GM04503 (cell line): ENCODE measurements around the gene SEC23A.
"Not testable (repeated sequence)": the region's sequence is repeated elsewhere in the genome, so short reads cannot be mapped to it uniquely, and the experiment has no call there.

ENCODE experiments used
- DNase-seq: peaks from one replicate; pipeline ENCODE4 v3.0.0-alpha.2; 2012; ENCODE audit warnings: low read depth

SEC23A gene

DNA sequence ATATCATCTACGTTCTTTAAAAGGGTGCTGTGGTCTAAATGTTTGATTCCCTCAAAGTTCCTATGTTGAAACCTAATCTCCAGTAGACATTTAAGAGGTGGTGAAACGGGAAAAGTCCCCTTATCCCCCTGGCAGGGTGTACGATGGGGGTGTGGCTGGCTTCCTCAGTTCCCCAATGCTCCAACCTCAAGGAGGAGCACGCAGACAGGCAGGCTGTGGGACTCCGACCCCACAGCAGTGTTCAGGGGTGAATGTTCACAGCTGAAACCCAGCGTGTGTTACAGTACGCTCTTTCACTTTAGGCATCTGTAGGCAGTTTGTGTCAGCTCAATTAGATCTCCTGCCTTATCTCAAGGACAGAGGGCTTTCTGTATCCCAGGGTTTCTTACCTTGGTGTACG is 73.2 kb downstream of the SEC23A start:
- no peak for DNase-seq

DNA sequence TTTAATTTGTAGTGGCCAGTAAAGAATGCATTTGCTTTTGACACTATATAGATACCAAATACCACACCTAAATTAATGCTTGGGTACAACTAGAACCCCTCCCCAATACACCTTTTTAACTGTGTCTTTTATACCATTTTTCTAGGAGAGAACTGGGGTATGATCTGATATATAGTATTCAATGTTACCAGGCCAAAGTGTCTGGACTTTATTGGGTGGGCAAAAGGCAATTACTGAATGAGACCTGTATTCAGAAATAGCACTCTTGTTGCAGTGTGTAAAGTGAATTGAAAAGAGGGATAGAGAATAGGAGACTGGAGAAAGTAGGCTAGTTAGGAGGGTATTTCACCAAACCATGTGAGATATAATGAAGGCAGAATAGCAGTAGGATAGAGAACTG is 74.4 kb downstream of the SEC23A start:
- DNase-seq: no peak

DNA sequence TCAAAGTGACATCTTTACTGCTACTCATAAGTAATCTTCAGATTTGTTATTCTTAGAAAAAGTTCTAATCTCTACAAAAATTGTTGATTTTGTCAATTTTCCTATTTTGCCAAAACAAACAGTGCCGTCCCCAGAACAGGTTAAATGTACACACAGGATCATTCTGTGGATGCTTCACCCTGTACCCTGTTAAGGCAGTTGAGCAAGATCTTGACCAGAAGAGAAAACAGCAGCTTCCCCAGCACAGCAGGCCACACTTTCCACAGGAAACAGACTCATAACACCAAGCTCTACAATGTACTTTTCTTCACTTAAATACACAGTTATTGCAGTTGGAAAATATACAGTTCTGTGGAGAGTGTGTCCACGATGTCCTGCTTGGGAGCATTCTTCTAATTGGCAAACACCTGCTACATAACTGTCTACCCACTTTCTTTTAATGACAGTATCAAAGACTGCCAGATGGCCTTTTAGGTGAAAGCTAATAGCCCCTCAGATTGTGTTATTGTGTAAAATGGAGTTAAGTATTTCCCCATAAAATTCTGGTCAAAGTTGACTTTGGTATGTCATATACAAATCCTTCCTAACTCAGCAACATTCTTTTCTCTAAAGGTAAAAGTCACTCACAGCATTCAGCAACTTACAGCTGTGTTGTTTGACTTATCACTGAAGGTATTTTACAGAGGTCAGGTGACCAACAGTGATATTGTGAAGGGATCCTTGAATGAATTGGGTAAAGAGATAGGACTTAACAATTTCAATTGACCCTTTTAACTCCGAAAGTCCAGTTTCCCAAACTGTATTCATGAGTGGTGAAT is 77.0 kb downstream of the SEC23A start:
- no peak for DNase-seq

DNA sequence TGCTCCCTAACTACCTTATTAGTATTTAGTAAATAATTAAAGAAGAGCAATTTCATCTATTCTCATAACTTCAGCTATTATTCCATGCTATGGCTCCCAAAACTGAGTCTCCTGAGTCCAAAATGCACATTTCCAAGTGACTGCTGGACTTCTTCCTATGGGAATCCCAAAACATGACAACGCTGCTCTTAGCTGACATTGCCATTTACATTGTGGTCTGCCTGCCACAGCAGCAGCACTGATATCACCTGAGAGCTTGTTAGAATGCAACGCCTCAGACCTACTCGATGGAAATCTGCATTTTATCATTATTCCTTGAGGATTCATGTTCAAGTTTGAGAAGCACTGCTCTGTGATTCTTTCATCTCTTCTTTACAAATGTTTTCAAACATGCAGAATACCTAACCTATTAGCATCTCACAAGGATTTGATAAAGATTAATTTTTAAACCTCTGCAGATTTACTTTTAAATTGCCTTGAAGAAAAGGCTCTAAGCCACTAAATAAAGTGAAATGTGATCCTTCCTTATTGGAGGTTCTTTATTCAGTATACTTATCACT is 77.7 kb downstream of the SEC23A start:
- no peak for DNase-seq

- no peak for DNase-seq
These were observed 78.8 kb downstream of the SEC23A start for GRCh38 chr14:39023939-39024871.

DNA sequence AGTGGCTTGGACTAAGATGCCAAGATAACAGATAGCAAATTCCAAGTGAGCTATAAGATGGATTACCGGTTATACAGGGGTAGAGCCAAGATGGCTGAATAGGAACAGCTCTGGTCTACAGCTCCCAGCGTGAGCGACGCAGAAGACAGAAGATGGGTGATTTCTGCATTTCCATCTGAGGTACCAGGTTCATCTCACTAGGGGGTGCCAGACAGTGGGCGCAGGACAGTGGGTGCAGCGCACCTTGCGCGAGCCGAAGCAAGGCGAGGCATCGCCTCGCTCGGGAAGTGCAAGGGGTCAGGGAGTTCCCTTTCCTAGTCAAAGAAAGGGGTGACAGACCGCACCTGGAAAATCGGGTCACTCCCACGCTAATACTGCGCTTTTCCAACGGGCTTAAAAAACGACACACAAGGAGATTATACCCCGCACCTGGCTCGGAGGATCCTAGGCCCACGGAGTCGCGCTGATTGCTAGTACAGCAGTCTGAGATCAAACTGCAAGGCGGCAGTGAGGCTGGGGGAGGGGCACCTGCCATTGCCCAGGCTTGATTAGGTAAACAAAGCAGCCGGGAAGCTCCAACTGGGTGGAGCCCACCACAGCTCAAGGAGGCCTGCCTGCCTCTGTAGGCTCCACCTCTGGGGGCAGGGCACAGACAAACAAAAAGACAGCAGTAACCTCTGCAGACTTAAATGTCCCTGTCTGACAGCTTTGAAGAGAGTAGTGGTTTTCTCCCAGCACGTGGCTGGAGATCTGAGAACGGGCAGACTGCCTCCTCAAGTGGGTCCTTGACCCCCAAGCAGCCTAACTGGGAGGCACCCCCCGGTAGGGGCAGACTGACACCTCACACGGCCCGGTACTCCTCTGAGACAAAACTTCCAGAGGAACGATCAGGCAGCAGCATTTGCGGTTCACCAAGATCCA is 85.7 kb downstream of the SEC23A start:
- DNase-seq: not testable (repeated sequence)

- DNase-seq: no peak
These were observed 86.3 kb downstream of the SEC23A start for GRCh38 chr14:39016733-39017095.

- DNase-seq: no peak
These were observed 87.0 kb downstream of the SEC23A start for GRCh38 chr14:39015964-39016577.

DNA sequence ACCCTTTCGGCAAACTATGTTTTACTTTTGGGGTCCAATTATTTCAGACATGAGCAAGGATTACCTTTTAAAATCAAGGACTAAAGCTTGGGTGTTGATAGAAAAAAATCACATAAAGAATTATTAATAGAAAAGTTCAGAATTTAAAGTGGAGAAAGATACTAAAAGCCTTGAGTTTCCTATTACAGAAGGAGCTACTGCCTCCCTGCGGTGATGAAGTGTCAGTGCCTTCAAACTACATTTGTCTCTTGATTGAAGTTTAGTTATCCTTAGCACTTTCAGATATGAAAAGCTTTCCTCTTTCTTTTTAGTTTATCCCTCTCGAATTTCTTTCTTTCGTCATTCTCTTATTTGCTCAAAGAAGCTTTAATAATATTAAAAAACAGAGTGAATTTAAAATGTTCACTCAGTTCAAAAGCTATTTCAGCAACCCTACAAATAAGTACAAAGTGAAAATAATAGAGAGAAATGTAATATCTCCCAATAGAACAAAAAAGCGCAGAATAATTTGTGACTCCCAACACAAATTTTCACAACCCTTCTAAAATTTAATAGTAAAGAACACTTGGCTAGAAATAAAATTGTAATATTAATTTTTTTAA is 87.6 kb downstream of the SEC23A start:
- no peak for DNase-seq

DNA sequence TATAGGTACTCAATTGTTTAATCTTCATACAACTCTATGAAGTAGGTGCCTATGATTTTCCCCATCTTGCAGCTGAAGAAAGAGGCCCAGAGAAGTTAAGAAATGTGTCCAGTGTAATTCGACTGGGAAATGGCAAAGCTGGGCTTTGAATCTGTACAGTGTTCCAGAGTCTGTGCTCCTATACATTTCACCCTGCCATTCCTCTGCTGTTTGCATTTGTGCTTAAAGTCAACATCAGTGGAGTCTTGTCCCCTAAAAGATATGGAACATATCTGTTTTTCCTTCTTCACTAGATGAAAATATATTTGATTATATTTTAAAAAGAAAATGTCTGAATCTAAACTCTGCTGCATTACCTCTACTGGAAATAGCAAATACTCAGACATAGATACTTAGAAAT is 88.6 kb downstream of the SEC23A start:
- DNase-seq: no peak

DNA sequence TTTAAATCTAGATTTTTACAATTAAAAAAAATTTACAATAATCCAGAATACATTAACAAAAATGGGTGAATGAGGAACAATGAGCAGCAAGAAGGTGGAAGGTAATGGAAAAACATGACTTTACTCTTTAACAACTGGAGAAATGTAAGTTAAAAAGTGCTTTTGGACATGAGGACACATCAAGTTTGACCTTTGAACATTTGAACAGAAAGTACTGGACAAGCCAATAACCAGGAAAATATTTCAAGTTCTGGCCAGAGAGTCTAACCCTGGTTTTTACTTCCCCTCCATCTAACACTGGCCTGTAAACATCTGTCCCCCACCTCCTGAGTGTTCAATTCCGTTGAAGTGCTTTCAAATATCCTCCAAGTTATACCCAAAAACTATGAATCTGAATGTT is 94.1 kb downstream of the SEC23A start:
- DNase-seq: not testable (repeated sequence)

DNA sequence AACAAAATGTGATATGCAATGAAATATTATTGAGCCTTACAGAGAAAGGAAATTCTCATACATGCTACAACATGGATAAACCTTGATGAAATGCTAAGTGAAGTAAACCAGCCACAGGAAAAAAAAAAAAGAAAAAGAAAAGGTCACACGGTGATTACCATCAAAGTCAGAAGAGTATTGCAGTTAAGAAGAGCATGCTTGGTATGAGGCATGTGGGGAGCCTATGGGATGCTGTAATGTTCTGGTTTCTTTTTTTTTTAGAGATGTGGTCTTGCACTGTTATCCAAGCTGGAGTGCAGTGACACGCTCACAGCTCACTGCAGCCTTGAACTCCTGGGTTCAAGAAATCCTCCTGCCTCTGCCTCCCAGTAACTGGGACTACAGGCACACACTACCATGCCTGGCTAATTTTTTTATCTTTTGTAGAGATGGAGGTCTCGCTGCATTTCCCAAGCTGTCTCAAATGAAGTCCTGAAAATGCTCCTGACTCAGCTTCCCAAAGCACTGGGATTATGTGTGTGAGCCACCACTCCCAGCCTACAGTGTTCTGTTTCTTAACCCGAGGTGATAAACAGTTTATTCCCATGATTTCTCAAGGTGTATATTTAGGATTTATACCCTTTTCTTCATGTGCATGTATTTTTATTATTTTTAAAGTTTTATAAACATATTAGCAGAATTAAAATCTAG is 96.2 kb downstream of the SEC23A start:
- no peak for DNase-seq

- no peak for DNase-seq
These were observed 97.8 kb downstream of the SEC23A start for GRCh38 chr14:39005044-39005880.

GRCh38 chr14:38999949-39000348 is 103.1 kb downstream of the SEC23A start:
- no peak for DNase-seq

DNA sequence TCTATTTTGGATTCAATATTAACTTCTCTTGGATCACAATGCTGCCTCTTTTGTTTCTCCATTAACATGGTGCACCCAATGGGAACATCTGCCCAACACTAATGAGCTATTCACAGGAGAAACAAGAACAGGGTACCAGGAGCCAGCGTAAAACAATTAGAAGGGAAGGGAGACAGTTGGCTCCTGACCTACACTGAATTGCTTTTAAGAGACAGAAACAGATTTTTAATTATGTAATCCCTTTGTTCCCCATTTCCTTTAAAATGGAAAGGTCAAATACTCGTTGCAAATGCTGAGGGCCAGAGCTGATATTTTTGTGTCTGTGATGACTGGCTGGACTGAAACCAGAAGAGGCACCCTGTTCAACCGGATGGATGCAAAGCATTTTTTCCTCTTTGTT is 108.3 kb downstream of the SEC23A start:
- DNase-seq: no peak

DNA sequence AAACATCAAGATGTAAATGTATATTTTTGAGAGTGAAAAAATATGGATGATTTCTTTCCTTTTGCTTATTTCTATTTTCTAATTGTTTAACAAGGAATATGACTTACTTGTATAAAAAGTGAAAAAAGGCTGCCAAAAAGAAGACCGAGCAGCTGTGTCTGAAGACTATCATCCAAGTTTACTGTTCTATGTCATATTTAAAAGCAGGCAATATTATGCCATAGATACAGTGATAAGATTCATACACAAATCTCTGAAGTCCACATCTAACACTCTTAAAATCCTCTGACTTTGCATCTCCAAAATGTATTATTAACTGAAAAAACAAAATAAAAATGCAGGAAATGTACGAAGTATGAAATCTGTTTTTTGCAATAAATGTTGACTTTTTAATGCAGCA is 109.1 kb downstream of the SEC23A start:
- no peak for DNase-seq

DNA sequence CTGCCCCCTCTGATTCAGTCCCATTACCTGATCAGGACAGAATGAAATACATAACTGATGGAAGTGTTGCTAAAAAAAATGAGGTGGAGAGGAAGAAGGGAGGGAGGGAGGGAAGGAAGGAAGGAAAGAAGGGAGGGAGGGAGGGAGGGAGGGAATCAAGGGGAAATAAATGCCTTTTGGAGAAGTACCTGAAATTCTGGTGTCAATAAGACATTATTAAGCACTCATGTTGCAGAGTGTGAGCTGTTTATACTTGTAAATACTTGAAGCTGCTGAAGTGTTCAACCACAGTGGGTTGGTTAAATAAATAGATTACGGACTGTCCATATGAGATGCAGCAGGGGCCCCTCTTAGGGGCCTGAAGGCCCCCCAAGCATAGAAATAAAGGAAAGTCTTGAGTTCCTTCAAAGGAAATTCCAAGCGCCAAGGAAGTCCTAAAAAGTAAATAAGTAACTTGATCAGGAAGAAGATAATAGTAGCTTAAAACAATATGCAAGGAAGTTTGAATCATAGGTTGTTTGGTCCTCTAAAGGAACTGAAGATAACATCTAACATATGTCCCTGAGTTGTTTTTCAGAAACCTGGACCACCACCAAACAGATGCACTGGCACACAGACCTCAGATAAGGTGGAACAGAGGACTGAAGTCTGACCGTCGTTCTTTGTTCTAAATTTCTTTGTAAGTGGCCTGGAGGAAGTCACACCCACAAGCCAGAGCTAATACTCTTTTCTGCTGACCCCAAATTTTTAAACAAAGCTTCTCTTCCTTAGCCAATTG is 110.8 kb downstream of the SEC23A start:
- DNase-seq: no peak

DNA sequence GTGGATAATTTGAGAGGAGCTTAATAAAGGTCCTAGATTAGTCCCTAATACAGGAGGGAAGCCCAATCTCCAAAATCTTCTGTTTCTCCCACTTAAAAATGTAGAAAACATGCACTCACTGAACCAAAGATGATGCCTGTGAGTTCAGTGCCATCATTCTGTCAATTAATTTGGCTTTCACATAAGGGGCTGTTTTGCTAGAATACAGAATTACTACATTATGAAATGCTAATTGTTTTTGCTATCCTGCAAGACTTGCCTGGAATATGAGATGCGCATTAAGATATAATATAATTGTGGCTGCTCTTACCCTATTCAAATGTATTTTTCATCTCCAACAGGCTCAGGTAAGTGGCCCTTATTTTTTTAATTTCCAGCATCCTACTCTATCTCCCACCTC is 111.7 kb downstream of the SEC23A start:
- no peak for DNase-seq
